Fibroblast of pulmonary artery (primary cell): ENCODE data around the gene MAP2K6.

Experiments
- DNase-seq: peaks from one replicate; pipeline ENCODE4 v3.0.0-alpha.2; 2010; ENCODE audit warnings: low read depth
- H3K4me3 ChIP-seq: replicated peaks from 2 replicates; pipeline ENCODE4 v1.5.1; 2011; ENCODE audit warnings: low read depth, mild to moderate bottlenecking, control low read depth, low read length, moderate library complexity
- CTCF ChIP-seq: IDR thresholded peaks from 2 replicates; pipeline ENCODE4 v1.5.1; 2011; ENCODE audit warnings: mild to moderate bottlenecking, control low read depth, low read length, inconsistent platforms; ENCODE audit errors: missing control alignments

Gene MAP2K6

DNA sequence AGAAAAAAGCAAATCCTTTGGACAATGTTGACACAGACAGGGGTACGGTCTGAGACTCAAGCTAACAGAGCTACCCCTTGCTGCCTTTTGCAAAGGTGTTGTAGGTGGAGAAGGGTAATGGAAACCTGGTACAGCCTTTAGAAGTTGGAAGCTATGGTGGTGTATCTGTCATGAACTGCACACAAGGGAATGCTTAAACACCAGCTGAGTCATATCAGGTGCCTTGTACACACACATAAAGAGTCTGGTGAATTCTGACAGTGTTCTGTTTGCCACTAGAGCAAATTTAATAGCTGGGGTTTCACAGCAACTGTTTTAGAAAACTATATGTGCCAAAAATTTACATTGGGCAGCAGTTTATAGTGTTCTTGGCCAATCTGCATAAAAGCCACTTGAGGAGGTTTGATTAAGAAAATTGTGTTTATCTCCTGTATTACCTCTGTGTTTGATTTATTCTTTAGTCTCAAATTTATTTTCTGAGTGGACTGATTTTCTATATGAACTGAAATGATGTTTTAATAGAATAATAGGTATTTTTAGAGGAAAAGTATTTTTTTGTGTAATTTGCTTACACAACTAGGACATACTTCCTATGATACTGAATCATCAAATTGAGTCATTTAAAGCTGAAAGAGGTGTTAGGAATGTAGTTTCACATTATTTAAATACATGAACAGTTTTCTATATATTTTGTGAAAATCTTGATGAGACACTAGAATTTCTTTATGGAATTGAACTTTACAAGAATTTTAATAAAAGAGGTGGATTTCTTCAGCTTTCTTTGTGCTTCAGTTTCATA lies 136.9 kb downstream of the MAP2K6 start:
- no peak for TF ChIP-seq CTCF
- H3K4me3 ChIP-seq, result no peak overlapping the region
- no peak for DNase-seq

DNA sequence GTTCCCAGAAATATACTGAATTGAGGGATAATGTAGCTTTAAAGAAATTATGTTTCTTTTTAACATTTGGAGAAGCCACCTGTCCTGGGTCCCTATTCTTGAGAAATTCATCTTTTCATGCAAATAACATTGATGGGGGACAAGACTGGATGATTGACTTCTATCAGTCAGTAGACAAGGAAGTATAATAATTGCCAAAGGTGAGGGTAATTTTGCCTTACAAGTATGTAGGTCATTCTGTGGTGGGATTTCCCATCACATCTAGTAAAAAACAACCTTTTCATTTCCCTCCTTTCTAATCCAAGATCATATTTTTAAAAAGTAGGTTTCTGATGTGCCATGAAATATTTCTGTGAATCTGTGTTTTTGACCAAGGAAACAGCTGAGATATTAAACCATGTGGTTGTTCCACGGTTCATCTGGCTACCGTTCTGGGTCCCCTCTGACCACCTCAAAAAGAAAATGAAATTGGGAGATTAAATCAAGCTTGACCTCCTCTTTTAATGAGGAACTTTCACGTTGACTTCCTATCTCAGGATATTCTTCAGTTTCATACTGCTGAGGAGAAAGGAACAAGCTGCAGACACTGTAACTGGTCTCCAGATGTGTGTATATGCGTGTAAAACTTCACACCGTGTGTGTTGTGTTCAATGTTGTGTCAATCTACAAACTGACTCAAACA lies 138.6 kb downstream of the MAP2K6 start:
- TF ChIP-seq CTCF, result no peak
- no peak for DNase-seq

GRCh38 chr17:69555056-69555455 lies 140.6 kb downstream of the MAP2K6 start:
- TF ChIP-seq CTCF, result no peak
- DNase-seq, result no peak
- no peak overlapping the region for H3K4me3 ChIP-seq

More for the DNA sequence above, 138.6 kb downstream of the MAP2K6 start:
- no peak overlapping the region for H3K4me3 ChIP-seq

DNA sequence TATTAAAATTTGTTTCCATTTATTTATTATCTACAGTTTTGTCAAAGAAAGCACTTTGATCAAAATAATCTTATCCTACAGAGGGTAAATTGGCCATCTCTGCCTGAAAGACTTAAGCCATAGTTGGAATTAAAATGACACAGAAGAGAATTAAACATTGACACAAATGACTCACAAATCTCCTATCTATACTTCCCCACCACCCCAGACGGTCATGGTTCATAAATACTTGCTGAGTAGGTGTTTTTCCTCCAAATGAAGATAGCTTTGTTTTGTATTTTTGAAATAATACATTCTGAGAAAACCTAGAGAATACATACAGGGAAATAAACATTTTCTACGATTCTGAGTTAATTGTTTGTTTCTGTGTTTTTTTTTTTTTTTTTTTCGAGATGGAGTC lies 142.8 kb downstream of the MAP2K6 start:
- TF ChIP-seq CTCF, result no peak
- H3K4me3 ChIP-seq, result no peak overlapping the region
- DNase-seq, result no peak

DNA sequence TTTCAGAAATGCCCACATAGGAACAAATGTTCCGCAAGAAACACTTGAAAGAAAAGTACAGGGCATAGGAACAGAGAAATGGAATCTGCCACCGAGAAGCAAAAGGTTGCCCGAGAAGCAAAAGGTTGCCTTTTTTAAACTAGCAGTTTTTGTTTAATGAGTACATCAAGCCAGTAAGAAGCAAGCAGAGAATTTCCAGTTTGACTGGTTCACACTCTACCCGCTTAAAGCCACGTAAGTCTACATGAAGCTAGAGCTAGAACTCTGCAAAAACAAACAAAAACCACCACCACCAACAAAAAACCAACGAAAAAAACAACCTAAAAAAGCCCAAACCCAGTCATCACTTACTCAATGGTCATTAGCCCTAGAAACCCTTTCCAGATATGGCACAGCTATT lies 144.3 kb downstream of the MAP2K6 start:
- no peak for TF ChIP-seq CTCF
- no peak overlapping the region for H3K4me3 ChIP-seq

DNA sequence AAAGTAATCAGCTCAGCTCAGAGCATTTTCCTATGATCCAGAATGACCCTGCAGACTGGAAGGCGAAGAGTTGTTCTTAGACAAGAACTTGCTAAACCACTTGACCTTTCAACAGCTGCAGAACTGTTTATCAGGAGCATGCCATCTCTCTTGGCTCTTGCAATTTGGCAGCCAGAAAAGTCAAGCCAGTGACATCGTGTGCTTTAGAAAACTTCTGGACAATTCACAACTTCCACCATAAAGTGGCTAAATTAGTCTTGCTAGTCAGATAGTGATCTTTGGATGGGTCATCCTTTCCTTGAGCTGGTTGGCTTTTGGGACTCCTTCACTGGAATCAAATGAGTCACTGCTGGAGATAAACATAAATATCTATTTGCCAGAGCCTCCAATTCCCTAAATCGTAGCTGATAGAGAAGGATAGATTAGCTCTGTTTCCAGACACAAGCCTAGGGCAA lies 146.5 kb downstream of the MAP2K6 start:
- DNase-seq, result no peak
- no peak overlapping the region for H3K4me3 ChIP-seq

More for the DNA sequence above, 144.3 kb downstream of the MAP2K6 start:
- no peak for DNase-seq

More for the DNA sequence above, 146.5 kb downstream of the MAP2K6 start:
- no peak for TF ChIP-seq CTCF
